ENCODE measurements around the gene ATXN3L.
"Not testable (repeated sequence)": the region's sequence is repeated elsewhere in the genome, so short reads cannot be mapped to it uniquely, and the experiment has no call there.

Gene ATXN3L

DNA sequence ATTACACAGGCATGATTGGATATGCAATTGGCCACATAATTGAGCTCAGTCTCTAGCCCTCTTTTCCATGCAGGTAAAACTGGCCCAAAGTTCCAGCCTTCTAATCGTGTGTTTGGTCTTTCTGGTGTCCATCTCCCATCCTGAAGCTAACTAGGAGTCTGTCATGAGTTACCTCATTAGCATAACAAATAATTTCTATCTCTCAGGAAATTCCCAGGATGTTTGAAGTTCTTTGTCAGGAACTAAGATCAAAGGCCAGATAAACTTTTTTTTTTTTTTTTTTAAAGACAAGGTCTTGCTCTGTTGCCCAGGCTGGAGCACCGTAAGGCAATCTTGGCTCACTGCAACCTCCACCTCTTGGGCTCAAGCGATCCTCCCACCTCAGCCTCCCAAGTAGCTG lies 15.8 kb downstream of the ATXN3L start:
- no peak for DNase-seq

DNA sequence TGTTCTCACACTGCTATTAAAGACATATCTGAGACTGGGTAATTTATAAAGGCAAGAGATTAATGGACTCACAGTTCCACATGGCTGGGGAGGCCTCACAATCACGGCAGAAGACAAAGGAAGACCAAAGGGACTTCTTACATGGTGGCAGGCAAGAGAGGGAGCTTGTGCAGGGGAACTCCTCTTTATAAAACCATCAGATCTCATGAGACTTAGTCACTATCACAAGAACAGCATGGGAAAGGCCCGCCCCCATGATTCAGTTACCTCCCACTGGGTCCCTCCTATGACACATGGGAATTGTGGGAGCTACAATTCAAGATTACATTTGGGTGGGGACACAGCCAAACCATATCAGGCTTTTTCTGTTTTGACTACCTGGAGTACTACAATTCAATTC lies 16.6 kb downstream of the ATXN3L start:
- DNase-seq, result not testable (repeated sequence)

DNA sequence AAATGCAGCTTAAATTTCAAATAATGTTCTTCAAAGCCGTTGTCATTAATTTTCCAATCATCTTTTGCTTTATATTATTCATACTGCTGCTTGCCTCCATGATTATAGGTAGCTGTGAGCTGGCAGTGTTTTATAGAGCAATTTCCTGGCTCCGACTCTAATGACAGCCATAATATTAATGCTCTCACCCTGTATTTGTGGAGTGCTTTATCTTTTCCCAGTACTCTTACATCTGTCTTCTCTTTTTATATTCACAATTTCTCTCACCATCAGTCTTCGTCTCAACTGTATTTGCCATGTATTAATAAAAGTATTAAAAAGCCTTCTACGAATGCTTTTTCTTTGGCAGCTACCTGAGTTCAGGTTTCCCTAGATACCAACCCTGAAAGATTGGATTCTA lies 21.0 kb downstream of the ATXN3L start:
- DNase-seq, result no peak

DNA sequence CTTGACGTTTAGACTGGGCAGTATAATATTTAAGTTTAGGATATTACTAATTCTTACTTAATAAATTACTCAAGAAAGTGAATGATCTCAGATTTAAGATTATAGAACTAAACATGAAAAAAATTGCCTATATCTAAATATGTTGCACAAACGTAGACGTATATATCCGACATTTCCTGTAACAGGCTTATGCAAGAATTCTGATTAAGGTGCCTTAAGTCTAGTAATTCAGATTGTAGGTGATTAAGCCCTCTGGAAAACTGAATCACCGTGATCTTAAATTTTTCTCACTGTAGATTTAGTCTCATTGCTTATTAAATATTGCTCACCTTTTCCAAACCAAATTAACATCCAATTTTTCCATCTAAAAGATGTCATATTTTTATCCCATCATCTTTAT lies 24.0 kb downstream of the ATXN3L start:
- no peak for DNase-seq

DNA sequence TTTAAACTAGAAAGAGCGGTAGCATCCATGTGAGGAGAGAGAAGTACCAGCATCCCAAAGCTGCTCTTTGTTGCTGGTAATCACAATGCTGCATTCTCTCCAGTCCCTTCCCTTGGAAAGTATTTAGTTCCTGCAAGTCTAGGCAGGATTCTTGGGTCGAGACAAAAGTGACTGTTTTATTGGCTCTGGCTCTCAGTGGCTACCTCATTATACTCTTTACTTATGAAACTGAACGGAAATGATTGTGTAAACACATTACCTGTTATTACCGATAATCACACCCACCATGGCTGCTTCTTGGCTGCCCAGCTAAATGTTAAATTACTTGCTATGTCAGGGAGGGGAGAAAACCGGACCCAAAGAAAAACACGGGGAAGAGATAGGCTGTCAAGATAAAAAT lies 26.2 kb downstream of the ATXN3L start:
- no peak for DNase-seq

DNA sequence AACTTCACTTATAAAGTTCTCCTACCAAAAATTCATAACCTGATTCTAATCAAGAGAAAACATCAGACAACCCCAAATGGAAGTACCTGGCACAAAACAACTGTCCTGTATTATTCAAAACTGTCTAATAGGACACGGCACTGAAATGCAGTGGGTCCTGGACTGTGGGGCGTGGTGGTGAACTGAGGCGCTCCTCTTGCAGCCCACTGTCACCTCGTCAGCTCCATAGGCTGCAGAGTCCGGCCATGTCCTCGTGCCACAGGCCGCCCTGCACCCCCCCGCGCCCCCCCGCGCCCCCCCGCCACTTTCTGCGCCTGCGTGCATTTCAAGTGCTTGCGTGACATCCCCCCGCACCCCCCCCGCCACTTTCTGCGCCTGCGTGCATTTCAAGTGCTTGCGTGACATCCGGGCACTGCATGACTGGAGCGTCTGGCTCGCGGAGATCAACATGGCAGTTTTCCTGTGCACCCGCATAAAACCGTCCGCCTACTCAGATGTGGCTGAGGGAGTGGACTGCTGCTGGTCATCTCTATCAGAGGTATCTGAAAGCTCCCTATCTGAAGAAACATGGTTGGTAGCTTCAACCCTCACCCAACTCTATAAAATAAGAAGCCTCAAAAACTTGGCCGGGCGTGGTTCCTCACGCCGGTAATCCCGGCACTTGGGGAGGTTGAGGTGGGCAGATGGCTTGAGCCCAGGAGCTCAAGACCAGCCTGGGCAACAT lies 28.8 kb downstream of the ATXN3L start:
- DNase-seq, result no peak

DNA sequence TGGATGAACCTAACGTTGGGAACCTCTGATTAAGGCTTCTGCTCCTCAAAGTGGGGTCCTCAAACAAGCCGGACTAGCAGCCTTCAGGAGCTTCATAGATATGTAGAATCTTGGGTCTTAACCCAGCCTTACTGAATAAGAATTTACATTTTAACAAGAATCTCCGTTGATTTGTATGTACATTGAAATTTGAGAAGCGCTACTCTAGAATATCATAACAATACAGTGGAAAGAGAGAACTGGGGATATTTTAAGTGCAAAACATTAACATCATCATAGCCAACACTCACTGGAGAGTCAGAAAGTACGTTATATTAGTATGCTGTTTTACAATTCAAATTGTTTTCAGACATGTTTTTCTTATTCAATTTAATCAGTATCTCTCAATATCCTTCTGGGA lies 31.2 kb downstream of the ATXN3L start:
- DNase-seq, result no peak

DNA sequence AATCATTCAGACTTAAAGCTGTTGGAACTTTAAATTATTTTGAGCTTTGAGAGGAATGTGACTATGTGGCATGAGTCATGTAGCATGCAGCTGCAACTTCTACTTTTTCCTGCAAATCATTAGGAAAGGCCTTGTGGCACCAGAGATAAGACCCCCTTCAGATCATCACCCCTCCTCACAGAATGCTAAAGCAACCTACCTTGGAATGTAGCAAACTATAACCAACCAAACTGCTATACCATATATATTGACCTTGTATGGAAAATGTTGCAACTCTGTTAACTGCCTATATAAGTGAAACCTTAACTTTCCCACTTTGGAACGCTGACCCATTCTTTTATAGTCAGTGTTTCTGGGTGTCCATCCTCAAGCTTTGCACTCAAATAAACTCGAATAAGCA lies 32.0 kb downstream of the ATXN3L start:
- DNase-seq, result no peak

DNA sequence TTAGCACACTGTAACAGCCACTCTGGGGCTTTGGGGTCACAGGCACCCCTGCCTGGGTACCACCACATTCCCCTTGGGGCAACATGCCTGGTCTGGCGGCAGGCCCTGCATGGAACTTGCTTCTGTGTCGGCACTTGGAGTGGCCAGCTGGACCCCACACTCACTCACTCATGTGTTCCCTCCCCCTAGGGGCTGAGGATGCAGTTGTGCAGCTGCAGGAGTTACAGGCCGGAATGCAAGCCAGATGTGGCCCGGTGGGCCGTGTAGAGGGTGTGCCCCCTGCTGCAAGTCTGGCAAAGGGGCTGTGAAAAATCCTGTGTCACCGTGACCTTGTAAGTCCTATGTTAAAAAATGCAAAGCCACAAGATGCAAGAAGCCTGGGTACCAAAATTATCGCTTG lies 34.2 kb downstream of the ATXN3L start:
- no peak for DNase-seq

DNA sequence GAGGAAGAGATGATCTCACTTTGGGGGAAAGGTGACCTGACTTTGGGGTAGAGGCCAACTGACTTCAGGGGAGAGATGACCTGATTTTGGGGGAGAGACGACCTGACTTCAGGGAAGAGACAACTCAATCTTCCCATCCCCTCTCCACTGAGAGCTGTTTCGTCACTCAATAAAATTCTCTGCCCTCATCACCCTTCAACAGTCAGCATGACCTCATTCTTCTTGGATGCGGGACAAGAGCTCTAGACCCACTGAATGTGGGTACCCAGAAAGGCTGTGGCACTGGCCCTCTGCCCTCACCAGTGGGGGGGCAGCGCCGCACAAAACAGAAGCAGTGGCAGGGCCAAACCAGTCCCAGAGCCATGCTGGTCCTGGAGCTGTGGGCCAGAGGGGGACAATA lies 34.6 kb downstream of the ATXN3L start:
- no peak for DNase-seq

DNA sequence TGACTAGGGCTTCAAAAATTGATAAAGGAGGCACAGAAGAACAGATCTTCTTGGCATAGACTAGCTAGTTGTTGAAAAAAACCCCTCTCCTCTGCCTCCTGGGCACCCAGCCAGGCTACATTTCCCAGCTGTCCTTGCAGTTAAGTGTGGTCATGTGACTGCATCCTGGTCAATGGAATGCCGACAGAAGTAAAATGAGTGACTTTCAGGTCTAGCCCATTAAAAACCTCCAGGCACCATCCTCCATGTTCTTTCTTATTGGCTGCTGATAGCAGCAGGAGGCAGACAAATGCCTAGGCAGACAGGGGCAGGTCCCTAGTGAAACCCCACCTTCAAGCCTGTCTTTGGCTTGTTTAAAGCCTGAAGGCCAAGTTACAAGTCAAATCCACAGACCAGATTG lies 35.3 kb downstream of the ATXN3L start:
- DNase-seq, result no peak

DNA sequence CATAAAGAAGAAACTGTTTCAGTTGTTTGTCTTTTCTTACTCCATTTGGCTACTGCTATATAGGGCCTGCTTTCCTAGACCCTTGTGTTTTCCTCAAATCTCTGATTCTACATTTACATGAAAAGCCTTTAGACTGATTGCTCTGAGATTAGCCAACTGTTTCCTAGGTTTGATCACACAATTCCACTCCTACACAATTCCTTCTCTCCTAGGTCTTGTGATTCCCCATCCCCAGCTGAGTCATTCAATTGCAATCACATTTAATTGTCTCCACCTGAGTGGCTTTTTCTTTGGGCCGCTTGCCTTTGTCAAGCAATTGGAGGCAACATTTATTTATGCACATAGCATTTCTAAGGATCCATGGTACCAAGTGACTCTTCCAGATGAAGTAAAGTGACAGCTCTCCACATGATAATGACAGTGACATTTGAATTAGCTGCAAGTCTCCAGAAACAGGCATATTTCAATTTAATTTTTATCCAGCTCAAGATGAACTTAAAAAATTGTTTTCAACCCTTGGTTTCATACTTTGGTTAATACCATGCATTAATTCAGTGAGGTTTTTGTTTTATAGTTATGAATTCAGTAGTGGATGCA lies 35.8 kb downstream of the ATXN3L start:
- DNase-seq, result no peak

DNA sequence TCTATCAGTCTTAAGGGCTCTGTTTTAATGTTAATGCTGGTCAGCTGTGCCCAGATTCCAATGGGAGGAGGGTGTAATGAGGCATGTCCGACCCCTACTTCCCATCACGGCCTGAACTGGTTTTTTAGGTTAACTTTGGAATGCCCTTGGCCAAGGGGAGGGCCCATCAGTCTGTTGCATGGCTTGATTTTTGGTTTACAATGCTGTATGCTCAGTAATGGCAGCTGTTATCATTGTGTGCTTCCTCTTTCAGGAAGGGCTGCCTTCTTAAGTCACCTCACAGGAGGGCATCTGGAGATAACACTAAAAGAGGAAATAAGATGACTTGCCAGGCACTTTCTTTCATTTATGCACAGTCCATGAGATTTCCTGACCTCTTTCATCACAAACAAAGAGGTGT lies 36.3 kb downstream of the ATXN3L start:
- DNase-seq, result no peak

DNA sequence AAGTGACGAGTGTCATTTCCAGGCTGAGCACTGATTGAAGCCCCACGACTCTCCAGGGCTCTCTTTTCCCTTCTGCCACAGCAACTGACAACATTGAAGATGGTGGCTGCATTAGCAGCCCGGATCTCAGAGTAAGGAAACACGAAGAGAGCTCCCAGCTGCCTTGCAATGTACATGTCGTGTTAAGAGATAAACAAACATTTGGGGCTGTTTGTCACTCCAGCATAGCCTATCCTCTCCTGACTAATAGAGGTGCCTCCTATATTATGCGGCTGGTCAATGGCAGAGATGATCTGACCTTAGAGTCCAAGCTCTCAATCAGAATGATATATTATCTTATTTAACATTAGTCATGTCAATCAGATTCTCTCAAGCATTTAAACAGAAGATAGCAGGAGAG lies 38.6 kb downstream of the ATXN3L start:
- DNase-seq, result no peak

DNA sequence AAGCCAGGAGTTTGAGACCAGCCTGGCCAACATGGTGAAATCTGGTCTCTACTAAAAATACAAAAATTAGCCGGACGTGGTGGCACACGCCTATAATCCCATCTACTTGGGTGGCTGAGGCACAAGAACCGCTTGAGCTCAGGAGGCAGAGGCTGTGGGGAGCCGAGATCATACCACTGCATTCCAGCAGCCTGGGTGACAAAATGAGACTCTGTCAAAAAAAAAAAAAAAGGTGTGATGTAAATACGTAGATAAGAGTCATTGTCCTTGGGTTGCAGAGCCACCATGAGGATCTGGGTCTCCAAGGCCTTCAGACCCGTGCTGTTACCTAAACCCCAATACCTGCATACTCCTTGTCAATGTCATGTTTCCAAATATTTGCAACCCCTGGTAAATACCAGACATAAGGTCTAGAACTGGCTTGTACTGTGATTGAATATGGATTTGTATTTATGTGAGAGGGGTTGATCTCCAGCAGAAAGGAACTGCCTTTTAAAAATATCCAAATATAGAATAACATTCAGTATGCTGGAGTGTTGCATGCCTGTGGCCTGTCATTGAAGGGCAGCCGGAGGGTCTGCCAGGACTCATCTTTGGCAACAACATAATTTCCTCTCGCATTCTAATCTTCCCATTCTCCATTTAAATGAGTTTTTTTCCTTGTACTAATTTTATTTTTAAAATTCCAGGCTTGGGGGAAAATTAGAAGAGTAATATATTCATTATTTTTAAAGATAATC lies 40.4 kb downstream of the ATXN3L start:
- DNase-seq, result no peak

DNA sequence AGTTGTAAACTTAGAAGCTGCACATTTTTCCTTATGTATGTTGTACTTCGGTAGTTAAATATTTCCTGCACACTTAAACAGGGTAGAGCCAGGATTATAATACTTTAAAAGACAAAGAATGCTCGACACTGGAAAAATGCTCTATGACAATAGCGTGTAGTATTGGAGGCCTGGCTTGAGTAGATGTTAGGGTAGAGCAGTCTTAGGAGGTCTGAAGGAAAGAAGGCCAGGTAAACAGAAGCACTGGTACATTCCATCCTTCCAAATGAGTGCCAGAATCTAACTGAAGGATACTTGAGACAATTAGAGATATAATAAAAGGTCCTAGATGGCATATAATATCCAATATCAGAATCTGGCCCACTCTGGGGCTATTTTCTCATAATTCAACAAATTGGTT lies 42.3 kb downstream of the ATXN3L start:
- no peak for DNase-seq

DNA sequence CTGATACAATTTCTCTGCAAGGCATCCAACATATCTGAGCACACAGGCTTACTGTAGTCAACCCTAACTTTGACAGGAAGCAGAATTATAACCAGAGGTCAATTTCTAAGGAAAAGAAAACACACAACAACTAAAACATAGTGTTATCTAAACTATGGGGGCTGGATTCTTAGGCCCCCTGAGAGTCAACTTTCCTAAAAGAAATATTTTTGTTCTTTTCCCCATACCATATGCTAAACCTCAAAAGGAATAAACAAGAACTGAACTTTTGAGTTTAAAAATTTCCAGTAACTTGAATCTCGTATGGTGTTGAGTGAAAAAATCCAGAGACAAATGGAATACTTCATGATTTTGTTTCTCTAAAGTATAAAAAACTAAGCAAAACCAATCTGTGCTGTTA lies 42.9 kb downstream of the ATXN3L start:
- no peak for DNase-seq

DNA sequence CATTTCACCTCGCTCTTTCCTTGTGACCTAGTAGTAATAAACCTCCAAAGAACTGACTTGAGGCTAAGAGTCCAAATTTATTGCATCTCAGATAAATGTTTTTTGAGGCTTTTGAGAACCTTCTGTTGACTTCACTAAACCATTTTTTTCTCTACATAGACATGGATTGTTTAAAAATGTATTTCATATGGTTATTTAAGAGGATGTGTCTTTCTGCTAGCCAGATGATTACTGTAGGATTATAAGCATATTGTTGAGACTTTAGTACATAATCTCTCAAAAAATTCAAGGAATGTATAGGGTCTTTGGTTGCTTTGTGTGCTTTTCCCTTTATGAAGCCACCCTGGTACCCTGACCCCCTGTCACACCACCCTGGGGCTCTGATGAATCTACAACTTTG lies 44.8 kb downstream of the ATXN3L start:
- no peak for DNase-seq

DNA sequence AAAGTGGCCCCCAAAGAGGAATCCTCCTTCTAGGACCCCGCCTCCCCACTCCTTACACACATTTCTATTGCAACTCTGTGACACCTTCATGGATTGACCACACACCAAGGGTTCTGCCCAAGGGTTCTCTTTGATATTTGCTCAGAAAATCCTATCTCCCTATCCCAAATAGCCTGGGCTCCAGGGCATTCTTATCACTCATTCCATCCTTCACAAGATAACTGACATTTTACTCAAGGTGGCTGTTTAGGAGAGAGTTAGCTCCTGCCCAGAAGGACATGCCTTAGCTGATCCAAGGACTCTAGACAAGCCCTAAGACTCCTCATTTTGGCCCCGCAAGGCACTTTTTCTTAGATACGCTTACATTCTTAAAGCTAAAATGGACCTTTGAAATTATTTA lies 47.4 kb downstream of the ATXN3L start:
- DNase-seq, result no peak

DNA sequence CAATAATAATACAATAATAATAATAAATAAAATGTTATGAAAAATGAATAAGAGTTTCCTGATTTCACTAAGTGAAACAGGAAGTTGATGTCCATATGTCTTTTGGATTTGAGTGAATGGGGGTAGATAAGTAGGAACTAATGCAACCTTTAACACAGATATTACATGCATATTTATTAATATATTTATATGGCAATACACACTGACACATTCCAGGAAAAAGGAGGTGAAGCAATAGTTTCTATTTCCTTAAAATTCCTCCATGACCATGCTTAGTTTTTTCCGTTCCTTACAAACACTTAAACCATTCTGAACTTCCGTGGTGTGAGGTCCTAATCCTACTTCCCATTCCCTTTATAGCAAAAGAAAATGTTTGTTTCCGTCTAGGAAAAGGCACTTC lies 48.3 kb downstream of the ATXN3L start:
- DNase-seq, result no peak

DNA sequence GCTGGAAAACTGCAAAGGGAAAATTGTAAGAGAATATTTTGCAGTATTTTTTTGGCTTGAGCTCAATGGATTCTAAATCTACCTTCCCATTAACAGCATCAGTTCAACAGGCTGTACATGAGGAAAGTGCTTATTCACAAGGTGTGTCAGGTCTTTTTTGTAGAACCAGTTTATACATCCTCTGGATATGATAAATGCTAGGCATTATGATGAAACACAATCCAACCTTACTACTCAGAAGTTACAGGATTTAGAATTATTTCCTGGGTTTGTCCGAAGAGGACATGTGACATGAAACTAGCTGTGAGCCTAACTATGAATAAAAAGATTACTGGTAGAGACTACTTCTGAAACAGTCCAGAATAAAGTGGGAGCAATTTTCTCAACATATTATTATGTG lies 49.5 kb downstream of the ATXN3L start:
- no peak for DNase-seq

DNA sequence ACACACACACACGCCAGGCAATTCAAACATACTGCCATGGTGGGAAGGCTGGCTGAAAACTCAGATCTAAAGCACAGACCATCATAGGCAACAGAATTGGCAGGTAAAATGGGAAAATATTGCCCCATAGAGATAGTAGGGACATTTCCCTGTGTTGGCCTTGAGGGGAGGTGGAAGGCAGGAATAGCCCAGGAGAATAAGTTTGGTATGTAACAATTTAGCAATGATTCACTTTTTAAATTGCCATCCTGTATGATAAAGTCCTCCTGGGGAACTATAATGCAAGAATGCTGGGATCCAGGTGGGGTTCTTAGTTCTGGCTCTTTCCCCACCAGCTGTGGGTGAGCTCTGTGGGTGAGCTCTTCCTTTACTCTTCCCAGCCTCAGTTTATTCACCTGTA lies 51.0 kb downstream of the ATXN3L start:
- DNase-seq, result no peak

Data from left hindlimb (tissue), 1 donor.